Measurements from ENCODE around the gene CTSW.
"Not testable (repeated sequence)": the region's sequence is repeated elsewhere in the genome, so short reads cannot be mapped to it uniquely, and the experiment has no call there.

CTSW gene

DNA sequence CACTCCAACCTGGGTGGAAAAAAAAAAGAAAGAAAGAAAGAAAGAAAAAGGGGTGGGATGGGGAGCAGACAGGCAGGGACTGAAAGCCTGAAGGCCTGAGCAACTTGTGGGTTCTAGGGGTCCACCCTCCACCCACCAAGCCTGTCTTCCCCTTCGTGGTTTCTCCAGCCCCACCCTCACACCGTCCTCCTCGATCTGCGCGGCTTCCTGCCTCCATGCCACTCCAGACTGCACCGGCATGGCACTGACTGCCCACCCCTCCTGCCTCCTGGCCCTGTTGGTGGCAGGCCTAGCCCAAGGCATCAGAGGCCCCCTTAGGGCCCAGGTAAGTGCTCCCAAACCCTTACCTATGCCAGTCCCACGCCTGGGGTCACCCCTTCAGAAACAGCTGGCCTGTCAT, at the start of gene CTSW:
Gene CTSW (plus strand): TSS at position 221 of the 400 bp plus-strand sequence. CDS start 18 bp downstream, at position 239.
- no peak for DNase-seq

DNA sequence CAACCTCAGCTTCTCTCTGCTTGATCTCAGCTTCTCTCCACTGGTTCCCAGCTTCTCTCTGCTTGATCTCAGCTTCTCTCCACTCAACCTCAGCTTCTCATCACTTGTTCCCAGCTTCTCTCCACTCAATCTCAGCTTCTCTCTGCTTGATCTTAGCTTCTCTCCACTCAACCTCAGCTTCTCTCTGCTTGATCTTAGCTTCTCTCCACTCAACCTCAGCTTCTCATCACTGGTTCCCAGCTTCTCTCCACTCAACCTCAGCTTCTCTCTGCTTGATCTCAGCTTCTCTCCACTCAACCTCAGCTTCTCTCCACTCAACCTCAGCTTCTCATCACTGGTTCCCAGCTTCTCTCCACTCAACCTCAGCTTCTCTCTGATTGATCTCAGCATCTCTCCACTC, 47.4 kb upstream of the CTSW start:
- not testable (repeated sequence) for DNase-seq

DNA sequence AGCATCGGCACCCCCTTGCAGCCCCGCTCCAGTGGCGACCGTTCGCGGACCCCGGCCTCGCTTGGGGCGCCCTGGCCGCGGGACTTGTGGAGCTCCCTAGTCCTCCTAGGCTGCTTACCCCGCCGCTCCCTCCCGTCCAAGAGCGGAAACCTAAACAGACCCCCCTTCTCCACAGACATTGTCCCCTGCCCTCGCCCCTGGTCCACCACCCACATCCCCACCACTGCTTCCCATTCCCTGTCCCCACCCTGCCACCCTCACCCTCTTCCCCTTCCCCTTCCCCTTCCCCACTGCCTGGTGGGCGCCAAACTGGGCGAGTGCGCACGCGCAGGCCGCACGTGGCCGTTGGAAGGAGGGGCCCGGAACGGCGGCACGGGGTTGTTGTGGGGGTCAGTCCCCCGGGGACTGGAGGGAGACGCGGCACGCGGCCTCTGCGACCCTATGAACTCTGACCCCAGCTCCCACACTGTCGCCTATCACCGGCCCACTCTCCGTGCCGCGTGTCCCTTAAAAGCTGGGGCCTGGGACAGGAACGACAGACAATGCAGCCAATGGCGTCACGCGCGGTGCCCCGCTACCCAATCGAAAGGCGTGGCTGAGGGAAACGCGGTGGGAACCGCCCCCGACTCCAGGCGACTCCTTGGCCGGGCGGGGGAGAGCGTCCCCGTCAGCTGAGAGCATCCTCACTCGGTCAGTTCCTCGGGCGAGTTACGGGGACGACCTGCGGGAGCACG, 46.2 kb upstream of the CTSW start, which contains the start of gene SNX32:
Gene SNX32 (plus strand): TSS at position 667 of the 734 bp plus-strand sequence. CDS start 103 bp downstream, outside the sequence.
- peak; percentile 93 for DNase-seq

- no peak for DNase-seq
These were observed 45.4 kb upstream of the CTSW start for GRCh38 chr11:65834202-65834601.

DNA sequence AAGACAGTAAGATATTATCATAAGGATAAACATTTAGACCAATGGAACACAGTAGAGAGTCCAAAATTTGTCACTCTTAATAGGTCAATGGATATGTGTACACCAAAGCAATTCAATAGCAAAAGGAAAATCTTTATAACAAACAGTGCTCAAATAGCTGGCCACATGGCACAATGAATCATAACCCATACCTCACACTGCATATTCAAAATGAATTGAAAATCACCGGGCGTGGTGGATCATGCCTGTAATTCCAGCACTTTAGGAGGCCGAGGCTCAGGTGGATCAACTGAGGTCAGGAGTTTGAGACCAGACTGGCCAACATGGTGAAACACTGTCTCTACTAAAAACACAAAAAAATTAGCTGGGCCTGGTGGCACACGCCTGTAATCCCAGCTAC, 37.5 kb upstream of the CTSW start:
- no peak for DNase-seq

DNA sequence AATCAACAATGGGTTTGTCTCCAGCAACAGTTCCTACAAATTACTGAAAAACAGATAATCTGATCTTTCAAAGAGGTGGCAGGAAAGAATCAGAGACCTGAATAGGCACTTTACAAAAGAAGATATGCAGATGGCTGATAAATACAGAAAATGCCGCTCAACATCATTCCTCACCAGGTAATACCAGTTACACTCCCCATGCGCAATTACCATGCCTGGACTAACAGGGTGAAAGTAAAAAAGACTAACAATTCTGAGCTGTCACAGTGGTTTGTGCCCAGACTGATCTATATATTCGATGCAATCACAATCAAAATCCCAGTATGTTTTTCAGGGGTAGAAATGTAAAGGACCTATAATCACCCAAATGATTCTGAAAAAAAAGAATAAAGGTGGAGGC, 35.8 kb upstream of the CTSW start:
- no peak for DNase-seq

DNA sequence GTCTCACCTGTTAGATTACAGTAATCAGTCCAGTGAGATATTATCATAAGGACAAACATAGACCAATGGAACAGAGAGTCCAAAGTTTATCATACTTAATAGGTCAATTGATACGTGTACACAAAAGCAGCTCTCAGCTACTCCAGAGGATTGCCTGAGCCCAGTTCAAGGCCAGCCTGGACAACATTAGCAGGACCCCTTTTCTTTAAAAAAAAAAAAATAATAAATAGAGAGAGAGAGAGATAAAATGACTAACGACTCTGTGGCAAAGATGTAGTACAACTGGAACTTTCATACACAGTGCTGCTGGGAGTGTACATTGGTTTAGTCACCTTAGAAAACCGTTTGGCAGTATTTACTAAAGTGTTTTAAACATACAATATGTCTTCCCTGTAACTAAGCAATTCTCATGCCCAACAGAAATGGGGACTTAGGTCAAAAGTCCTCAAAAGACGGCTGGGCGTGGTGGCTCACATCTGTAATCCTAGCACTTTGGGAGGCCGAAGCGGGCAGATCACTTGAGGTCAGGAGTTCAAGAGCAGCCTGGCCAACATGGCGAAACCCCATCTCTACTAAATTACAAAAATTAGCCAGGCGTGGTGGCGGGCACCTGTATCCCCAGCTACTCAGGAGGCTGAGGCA, 35.3 kb upstream of the CTSW start:
- DNase-seq: no peak

- DNase-seq: no peak
These were observed 31.9 kb upstream of the CTSW start for GRCh38 chr11:65847746-65848145.

DNA sequence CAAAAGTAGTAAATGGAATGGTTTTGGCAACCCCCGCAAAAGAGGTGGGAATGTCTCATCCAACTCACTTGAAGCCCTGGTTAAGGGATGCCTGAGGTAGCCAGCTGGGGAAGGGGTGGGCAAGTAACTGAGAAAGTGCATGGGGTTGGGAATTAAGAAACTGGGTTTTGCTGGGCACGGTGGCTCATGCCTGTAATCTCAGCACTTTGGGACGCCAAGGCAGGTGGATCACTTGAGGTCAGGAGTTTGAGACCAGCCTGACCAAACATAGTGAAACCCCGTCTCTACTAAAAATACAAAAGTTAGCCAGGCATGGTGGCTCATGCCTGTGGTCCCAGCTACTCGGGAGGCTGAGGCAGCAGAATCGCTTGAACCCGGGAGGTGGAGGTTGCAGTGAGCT, 30.9 kb upstream of the CTSW start:
- not testable (repeated sequence) for DNase-seq

GRCh38 chr11:65849366-65849765, 30.3 kb upstream of the CTSW start:
- no peak for DNase-seq

- no peak for DNase-seq
These were observed 29.8 kb upstream of the CTSW start for GRCh38 chr11:65849771-65850216.

- no peak for DNase-seq
These were observed 29.2 kb upstream of the CTSW start for GRCh38 chr11:65850217-65851082.

DNA sequence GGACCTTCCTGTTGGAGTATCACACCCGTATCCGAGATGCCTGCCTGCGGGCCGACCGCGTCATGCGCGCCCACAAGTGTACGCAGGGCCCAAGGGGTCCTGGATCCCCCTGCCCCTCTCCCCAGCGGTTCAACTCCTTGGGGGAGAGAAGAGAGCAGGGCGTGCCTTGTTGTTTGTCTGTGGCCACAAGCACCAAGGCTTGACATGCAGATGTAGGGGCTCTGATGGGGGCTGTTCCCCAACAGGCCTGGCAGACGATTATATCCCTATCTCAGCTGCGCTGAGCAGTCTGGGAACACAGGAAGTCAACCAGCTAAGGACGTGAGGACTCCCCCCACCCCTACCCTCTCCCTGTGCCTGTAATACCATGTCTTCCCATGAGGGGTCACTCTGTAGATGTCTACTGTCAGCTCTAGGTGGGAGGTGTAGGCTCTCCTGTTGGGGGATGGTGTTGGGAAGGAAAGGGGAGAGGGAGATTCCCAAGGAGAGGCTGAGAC, 28.5 kb upstream of the CTSW start:
- no peak for DNase-seq

DNA sequence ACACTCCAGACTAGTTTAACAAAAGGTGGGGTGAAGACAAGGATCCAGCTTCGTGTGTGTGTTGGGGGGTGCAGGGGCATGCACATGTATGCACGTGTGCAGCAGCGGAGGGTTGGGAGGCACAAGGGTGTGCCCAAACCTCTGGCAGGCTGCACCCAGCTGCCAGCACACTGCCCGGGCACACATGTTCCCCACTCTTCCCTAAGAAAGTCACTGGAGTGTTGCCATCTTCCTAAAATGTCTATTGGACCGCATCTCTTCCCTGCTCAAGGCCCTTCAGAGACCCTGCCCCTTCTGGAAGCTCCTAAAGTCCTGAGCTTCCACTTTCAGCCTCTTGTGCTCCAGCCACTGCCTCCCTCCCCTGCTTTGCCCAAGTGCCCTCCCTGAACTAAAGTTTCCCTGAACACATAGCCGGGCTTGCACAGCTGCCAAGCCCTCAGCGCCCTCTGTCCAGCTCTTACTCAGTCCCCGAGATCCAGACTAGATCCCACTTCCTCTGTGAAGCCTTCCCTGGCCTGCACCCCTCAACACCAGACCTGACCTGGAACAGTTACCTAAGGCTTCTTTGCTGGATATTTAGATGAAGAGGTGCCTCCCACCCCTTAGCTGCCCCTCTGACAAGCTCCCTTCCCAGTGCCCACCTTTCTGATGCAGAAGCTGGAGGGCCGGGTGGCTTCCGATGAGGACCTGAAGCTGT, 27.7 kb upstream of the CTSW start:
- no peak for DNase-seq

DNA sequence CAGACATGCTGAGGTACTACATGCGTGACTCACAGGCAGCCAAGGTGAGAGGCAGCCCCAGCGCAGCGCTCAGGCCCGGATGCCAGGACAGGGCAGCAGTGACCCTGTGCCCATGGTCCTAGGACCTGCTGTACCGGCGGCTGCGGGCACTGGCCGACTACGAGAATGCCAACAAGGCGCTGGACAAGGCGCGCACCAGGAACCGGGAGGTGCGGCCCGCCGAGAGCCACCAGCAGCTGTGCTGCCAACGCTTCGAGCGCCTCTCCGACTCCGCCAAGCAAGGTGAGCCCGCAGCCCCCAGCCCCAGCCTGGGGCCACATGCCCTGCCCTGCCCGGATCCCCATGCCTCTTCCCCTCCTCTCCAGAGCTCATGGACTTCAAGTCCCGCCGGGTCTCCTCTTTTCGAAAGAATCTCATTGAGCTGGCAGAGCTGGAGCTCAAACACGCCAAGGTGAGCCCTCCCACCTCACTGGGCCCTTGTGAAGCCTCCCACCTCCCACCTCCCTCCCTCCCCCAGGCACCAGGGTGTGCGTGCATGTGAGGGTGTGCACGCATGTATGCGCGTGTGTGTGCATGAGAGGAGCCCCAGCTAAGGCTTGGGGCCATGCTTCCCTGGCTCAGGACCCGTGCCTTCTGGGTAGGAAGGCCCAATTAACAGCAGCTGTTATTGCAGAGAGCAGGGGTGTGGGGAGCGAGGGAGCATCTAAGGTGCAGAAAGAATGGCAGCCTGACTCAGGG, 27.0 kb upstream of the CTSW start:
- no peak for DNase-seq

GRCh38 chr11:65853246-65853979, 26.2 kb upstream of the CTSW start:
- DNase-seq: no peak

DNA sequence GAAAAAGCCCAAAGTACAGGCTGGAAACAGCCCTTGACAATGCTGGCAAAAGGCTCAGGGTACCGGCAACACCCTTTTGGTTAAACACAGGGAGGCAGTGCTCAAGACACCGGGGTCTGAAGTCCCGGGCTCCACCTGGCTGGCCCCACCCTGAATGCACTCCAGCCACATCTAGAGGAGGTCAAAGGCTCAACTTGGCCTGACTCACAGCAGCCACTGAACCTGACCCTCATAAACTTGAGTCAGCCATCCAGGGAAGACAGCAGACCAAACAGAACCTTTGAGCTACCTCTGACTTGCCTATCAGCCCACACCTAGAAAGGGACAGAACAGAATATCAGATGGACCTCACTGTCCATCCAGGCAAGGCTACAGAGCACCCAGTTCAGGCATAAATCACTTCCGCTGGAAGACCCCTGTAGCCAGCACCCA, 25.5 kb upstream of the CTSW start:
- no peak for DNase-seq

- DNase-seq: no peak
These were observed 24.5 kb upstream of the CTSW start for GRCh38 chr11:65854852-65855837.

DNA sequence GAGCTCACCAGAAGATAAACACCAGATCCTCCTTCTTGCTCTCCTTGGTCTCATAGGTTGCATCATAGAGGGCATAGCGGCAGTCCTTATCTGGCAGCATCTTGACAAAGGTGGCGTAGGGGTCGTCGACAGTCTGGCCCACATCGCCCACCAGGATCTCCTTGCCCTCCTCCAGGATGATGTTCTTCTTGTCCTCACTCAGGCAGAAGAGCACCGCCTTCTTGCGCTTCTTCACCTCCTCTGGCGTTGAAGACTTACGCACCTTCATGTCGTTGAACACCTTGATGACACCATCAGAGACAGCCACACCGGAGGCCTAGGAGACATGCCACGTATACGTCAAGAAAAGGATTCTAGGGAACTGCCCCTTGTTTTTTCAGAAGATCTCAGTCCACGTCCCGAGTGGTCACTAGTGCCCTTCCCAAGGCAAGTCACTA, 23.7 kb upstream of the CTSW start:
- DNase-seq: no peak

Measured in NCI-H1105 treated with DMSO at 0.1 percent for 48 hours (cell line).